ENCODE measurements around the gene ABCD2.

DNA sequence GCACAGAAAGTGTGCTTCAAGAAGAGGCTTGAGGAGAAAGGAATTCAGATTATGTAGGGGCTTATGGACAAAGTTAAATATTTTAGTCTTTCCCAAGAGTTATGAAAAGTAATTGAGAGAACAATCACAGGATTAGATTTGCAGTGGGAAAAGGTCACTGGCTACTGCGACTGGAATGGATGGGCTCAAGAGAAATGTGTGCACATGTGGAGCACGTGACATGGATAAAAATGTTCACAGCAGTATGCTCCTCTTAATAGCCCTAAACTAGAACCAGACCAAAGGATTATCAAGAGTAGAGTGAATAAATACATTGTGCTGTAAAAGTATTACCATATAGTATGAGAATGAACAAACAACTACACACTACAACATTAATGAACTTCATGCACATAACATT lies 78.1 kb downstream of the ABCD2 start:
- TF ChIP-seq SMC3 (IDR thresholded peaks at IDR 0.05; ENCODE audit: low read depth, low read length) (no peak), POLR2A (IDR thresholded peaks at IDR 0.05; ENCODE audit: low read depth, low read length) (no peak), RFX5 (IDR thresholded peaks at IDR 0.05; ENCODE audit: low read depth, low read length) (no peak), MAFK (IDR thresholded peaks at IDR 0.05; ENCODE audit: low read depth, low read length) (no peak), MXI1 (IDR thresholded peaks at IDR 0.05; ENCODE audit: borderline replicate concordance, low read depth, low read length) (no peak), CEBPB (IDR thresholded peaks at IDR 0.05; ENCODE audit: low read depth, low read length) (no peak), MAZ (IDR thresholded peaks at IDR 0.05; ENCODE audit: borderline replicate concordance, low read depth, low read length) (no peak), CHD1 (IDR thresholded peaks at IDR 0.05; ENCODE audit: low read depth, low read length) (no peak)
- TF ChIP-seq, protein P1, sequence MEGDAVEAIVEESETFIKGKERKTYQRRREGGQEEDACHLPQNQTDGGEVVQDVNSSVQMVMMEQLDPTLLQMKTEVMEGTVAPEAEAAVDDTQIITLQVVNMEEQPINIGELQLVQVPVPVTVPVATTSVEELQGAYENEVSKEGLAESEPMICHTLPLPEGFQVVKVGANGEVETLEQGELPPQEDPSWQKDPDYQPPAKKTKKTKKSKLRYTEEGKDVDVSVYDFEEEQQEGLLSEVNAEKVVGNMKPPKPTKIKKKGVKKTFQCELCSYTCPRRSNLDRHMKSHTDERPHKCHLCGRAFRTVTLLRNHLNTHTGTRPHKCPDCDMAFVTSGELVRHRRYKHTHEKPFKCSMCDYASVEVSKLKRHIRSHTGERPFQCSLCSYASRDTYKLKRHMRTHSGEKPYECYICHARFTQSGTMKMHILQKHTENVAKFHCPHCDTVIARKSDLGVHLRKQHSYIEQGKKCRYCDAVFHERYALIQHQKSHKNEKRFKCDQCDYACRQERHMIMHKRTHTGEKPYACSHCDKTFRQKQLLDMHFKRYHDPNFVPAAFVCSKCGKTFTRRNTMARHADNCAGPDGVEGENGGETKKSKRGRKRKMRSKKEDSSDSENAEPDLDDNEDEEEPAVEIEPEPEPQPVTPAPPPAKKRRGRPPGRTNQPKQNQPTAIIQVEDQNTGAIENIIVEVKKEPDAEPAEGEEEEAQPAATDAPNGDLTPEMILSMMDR (conservative IDR thresholded peaks at IDR 0.05; ENCODE audit: low read depth, low read length) = no peak
- TF ChIP-seq, protein P2, sequence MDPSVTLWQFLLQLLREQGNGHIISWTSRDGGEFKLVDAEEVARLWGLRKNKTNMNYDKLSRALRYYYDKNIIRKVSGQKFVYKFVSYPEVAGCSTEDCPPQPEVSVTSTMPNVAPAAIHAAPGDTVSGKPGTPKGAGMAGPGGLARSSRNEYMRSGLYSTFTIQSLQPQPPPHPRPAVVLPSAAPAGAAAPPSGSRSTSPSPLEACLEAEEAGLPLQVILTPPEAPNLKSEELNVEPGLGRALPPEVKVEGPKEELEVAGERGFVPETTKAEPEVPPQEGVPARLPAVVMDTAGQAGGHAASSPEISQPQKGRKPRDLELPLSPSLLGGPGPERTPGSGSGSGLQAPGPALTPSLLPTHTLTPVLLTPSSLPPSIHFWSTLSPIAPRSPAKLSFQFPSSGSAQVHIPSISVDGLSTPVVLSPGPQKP (IDR thresholded peaks at IDR 0.05; ENCODE audit: borderline replicate concordance, low read depth, low read length) = no peak
- TF ChIP-seq, protein P3, sequence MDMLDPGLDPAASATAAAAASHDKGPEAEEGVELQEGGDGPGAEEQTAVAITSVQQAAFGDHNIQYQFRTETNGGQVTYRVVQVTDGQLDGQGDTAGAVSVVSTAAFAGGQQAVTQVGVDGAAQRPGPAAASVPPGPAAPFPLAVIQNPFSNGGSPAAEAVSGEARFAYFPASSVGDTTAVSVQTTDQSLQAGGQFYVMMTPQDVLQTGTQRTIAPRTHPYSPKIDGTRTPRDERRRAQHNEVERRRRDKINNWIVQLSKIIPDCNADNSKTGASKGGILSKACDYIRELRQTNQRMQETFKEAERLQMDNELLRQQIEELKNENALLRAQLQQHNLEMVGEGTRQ (IDR thresholded peaks at IDR 0.05; ENCODE audit: low read depth, low read length) = no peak
